ENCODE data around the gene NR6A1. TPM values are rescaled to one million over a fixed set of nuclear protein-coding genes. Genes with fewer than 3 reads are reported as not detected.

Gene NR6A1
- polyA plus RNA-seq, 1 donor from 2014 or later = 4.3 TPM

DNA sequence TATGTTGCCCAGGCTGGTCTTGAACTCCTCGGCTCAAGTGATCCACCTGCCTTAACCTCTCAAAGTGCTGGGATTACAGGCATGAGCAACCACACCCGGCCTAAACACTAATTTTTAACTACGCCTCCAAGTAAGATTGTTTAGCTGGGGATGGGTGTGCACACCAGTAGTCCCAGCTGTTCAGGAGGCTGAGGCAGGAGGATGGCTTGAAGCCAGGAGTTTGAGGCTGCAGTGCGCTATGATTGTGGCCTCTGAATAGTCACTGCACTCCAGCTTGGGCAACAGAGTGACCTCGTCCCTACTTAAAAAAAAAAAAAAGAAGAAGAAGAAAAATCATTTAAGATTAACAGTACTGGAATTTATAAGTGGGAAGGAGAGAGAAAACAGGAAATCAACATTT is 173.1 kb downstream of the NR6A1 start:
- H3K9me3 ChIP-seq (ENCODE audit: low read length) = no peaks in the 10 kb centered on the region
- H3F3A ChIP-seq (ENCODE audit: insufficient read depth, low read length, poor library complexity, severe bottlenecking) = no peaks in the 10 kb centered on the region
- H3K9ac ChIP-seq (ENCODE audit: low read length) = no peak overlapping the region
- H4K20me1 ChIP-seq (ENCODE audit: insufficient read depth) = no peaks in the 10 kb centered on the region
- TF ChIP-seq RAD21 (conservative IDR thresholded peaks at IDR 0.05) = no peak
- TF ChIP-seq TAF1 (IDR thresholded peaks at IDR 0.05; ENCODE audit: low read depth) = no peak
- no peak for TF ChIP-seq MXI1 (conservative IDR thresholded peaks at IDR 0.05; ENCODE audit: poor library complexity, severe bottlenecking)
- no peak for TF ChIP-seq EP300 (conservative IDR thresholded peaks at IDR 0.05; ENCODE audit: poor library complexity, severe bottlenecking)
- TF ChIP-seq EZH2 (IDR thresholded peaks at IDR 0.05; ENCODE audit: borderline replicate concordance, insufficient read depth, low read length, poor library complexity, severe bottlenecking) = no peak
- TF ChIP-seq, protein P1, sequence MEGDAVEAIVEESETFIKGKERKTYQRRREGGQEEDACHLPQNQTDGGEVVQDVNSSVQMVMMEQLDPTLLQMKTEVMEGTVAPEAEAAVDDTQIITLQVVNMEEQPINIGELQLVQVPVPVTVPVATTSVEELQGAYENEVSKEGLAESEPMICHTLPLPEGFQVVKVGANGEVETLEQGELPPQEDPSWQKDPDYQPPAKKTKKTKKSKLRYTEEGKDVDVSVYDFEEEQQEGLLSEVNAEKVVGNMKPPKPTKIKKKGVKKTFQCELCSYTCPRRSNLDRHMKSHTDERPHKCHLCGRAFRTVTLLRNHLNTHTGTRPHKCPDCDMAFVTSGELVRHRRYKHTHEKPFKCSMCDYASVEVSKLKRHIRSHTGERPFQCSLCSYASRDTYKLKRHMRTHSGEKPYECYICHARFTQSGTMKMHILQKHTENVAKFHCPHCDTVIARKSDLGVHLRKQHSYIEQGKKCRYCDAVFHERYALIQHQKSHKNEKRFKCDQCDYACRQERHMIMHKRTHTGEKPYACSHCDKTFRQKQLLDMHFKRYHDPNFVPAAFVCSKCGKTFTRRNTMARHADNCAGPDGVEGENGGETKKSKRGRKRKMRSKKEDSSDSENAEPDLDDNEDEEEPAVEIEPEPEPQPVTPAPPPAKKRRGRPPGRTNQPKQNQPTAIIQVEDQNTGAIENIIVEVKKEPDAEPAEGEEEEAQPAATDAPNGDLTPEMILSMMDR (IDR thresholded peaks at IDR 0.05; ENCODE audit: poor library complexity, severe bottlenecking) = no peak
- TF ChIP-seq, protein P2, sequence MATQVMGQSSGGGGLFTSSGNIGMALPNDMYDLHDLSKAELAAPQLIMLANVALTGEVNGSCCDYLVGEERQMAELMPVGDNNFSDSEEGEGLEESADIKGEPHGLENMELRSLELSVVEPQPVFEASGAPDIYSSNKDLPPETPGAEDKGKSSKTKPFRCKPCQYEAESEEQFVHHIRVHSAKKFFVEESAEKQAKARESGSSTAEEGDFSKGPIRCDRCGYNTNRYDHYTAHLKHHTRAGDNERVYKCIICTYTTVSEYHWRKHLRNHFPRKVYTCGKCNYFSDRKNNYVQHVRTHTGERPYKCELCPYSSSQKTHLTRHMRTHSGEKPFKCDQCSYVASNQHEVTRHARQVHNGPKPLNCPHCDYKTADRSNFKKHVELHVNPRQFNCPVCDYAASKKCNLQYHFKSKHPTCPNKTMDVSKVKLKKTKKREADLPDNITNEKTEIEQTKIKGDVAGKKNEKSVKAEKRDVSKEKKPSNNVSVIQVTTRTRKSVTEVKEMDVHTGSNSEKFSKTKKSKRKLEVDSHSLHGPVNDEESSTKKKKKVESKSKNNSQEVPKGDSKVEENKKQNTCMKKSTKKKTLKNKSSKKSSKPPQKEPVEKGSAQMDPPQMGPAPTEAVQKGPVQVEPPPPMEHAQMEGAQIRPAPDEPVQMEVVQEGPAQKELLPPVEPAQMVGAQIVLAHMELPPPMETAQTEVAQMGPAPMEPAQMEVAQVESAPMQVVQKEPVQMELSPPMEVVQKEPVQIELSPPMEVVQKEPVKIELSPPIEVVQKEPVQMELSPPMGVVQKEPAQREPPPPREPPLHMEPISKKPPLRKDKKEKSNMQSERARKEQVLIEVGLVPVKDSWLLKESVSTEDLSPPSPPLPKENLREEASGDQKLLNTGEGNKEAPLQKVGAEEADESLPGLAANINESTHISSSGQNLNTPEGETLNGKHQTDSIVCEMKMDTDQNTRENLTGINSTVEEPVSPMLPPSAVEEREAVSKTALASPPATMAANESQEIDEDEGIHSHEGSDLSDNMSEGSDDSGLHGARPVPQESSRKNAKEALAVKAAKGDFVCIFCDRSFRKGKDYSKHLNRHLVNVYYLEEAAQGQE (IDR thresholded peaks at IDR 0.05; ENCODE audit: borderline replicate concordance) = no peak
- no peak for TF ChIP-seq POLR2AphosphoS5 (IDR thresholded peaks at IDR 0.05)
- TF ChIP-seq SMC3 (conservative IDR thresholded peaks at IDR 0.05; ENCODE audit: poor library complexity) = no peak
- no peaks in the 10 kb centered on the region for H3K79me2 ChIP-seq (replicated peaks; ENCODE audit: insufficient read depth, low read length)
- H3K36me3 ChIP-seq (ENCODE audit: insufficient read depth, low read length) = no peaks in the 10 kb centered on the region
- H3K27me3 ChIP-seq (ENCODE audit: insufficient read depth, low read depth, low read length) = no peaks in the 10 kb centered on the region
- H3K27ac ChIP-seq (ENCODE audit: low read length) = no peak overlapping the region
- H3K4me3 ChIP-seq (ENCODE audit: low read length) = no peak overlapping the region
- H2AFZ ChIP-seq (ENCODE audit: low read depth, low read length) = no peak overlapping the region
- H3K9me2 ChIP-seq (ENCODE audit: insufficient read depth, low read length) = no peaks in the 10 kb centered on the region
- no peak overlapping the region for H3K4me2 ChIP-seq (ENCODE audit: low read length)

DNA sequence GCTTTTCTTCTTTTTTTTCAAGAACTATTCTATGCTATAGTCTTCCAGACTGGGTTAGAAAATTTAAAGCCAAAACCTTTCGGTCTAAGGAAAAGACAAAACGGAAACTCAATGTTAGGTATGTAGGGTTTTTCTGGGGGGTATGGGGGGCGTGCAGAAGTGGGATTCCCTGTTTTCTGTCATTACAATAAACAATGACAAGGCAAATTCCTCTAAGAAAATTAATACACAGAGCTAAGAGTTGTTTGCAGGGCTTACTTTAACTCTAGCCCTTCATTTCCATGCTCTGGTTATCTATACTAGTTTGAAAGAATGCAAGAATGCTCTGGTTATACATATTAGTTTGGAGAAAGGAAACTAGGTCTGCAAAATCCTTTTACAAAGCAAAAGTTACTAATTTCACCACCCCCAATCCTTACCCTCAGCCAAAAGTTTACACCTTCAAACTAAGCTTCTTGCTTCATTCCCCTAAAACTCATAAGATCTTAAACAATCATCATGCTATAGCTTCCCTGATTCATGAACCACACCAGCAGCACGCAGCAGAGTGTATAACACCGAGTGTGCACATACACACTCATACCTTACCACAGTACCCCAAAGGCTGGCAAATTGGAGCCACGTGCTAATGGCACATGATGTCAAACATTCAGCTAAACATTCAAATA is 174.8 kb downstream of the NR6A1 start:
- H3K9ac ChIP-seq (ENCODE audit: low read length) = no peak overlapping the region
- no peaks in the 10 kb centered on the region for H3K9me3 ChIP-seq (ENCODE audit: low read length)
- H3K36me3 ChIP-seq (ENCODE audit: insufficient read depth, low read length) = no peaks in the 10 kb centered on the region
- H3F3A ChIP-seq (ENCODE audit: insufficient read depth, low read length, poor library complexity, severe bottlenecking) = no peaks in the 10 kb centered on the region
- no peak overlapping the region for H3K4me3 ChIP-seq (ENCODE audit: low read length)
- no peaks in the 10 kb centered on the region for H3K79me2 ChIP-seq (replicated peaks; ENCODE audit: insufficient read depth, low read length)
- no peaks in the 10 kb centered on the region for H4K20me1 ChIP-seq (ENCODE audit: insufficient read depth)
- no peak overlapping the region for H3K27ac ChIP-seq (ENCODE audit: low read length)
- H3K9me2 ChIP-seq (ENCODE audit: insufficient read depth, low read length) = no peaks in the 10 kb centered on the region
- no peaks in the 10 kb centered on the region for H3K27me3 ChIP-seq (ENCODE audit: insufficient read depth, low read depth, low read length)
- no peak overlapping the region for H3K4me2 ChIP-seq (ENCODE audit: low read length)
- no peak overlapping the region for H2AFZ ChIP-seq (ENCODE audit: low read depth, low read length)
- TF ChIP-seq RAD21 (conservative IDR thresholded peaks at IDR 0.05) = no peak
- TF ChIP-seq POLR2AphosphoS5 (IDR thresholded peaks at IDR 0.05) = no peak
- TF ChIP-seq, protein P1 (IDR thresholded peaks at IDR 0.05; ENCODE audit: poor library complexity, severe bottlenecking) = no peak
- no peak for TF ChIP-seq MXI1 (conservative IDR thresholded peaks at IDR 0.05; ENCODE audit: poor library complexity, severe bottlenecking)
- no peak for TF ChIP-seq EZH2 (IDR thresholded peaks at IDR 0.05; ENCODE audit: borderline replicate concordance, insufficient read depth, low read length, poor library complexity, severe bottlenecking)
- TF ChIP-seq TAF1 (IDR thresholded peaks at IDR 0.05; ENCODE audit: low read depth) = no peak
- TF ChIP-seq EP300 (conservative IDR thresholded peaks at IDR 0.05; ENCODE audit: poor library complexity, severe bottlenecking) = no peak
- TF ChIP-seq, protein P2 (IDR thresholded peaks at IDR 0.05; ENCODE audit: borderline replicate concordance) = no peak
- TF ChIP-seq SMC3 (conservative IDR thresholded peaks at IDR 0.05; ENCODE audit: poor library complexity) = no peak
